Caco-2 (cell line): ENCODE measurements around the gene DOLPP1. TPM values are rescaled to one million over a fixed set of nuclear protein-coding genes. Genes with fewer than 3 reads are reported as not detected.

ENCODE experiments used
- BruUV-seq: library from RNA; stranded (reverse); fragments of 400-500 nt; replicated peaks from 2 replicates; lab custom pipeline; 2021; lab: Mats Ljungman, UMichigan
- CTCF ChIA-PET: fragments of 300-600 bp; sonication (Branson Sonifier 250); formaldehyde crosslinking; loops from one replicate; lab custom pipeline; 2022; ENCODE audit warnings: antibody characterized with exemption; lab: Charles Lee
- POLR2A ChIA-PET: fragments of 300-600 bp; sonication (Branson Sonifier 250); formaldehyde crosslinking; loops from one replicate; lab custom pipeline; 2022; ENCODE audit warnings: antibody characterized with exemption; lab: Charles Lee
- DNase-seq, 2 experiments: peaks; one replicate each; pipeline versions ENCODE4 v3.0.0 to v3.0.0-alpha.2; 2020 to 2022
- H3K27me3 ChIP-seq: replicated peaks from 2 replicates; pipeline ENCODE4 v1.6.0; 2011; ENCODE audit warnings: low read length; ENCODE audit not compliant: control insufficient read depth, insufficient read depth
- H3K36me3 ChIP-seq: 2 replicates; pipeline ENCODE4 v1.5.1; 2011; ENCODE audit warnings: low read length; ENCODE audit not compliant: control insufficient read depth, insufficient read depth
- H3K4me1 ChIP-seq: fragments of 250-450 bp; sonication (Bioruptor Pico); 2 replicates; pipeline ENCODE4 v1.5.1; 2020; ENCODE audit warnings: mild to moderate bottlenecking
- H3K4me3 ChIP-seq: 2 replicates; pipeline ENCODE4 v1.5.1; 2011; ENCODE audit warnings: low read depth, mild to moderate bottlenecking, control low read depth, low read length
- H3K9me3 ChIP-seq: fragments of 250-450 bp; sonication (Bioruptor Pico); 2 replicates; pipeline ENCODE4 v1.5.1; 2020; ENCODE audit warnings: mild to moderate bottlenecking, moderate library complexity
- H3K27ac Mint-ChIP-seq: one replicate; pipeline ENCODE4 v1.8.0; 2022; ENCODE audit warnings: mixed read lengths; ENCODE audit not compliant: unreplicated experiment
- H3K27me3 Mint-ChIP-seq: one replicate; pipeline ENCODE4 v1.8.0; 2022; ENCODE audit warnings: mixed read lengths; ENCODE audit not compliant: insufficient read depth, unreplicated experiment
- H3K36me3 Mint-ChIP-seq: one replicate; pipeline ENCODE4 v1.8.0; 2022; ENCODE audit warnings: mild to moderate bottlenecking, mixed read lengths; ENCODE audit not compliant: insufficient read depth, unreplicated experiment
- H3K4me1 Mint-ChIP-seq: one replicate; pipeline ENCODE4 v1.8.0; 2022; ENCODE audit warnings: low read depth, mixed read lengths; ENCODE audit not compliant: unreplicated experiment
- H3K4me3 Mint-ChIP-seq: one replicate; pipeline ENCODE4 v1.8.0; 2022; ENCODE audit warnings: mild to moderate bottlenecking, moderate library complexity, mixed read lengths; ENCODE audit not compliant: unreplicated experiment
- H3K9me3 Mint-ChIP-seq: one replicate; pipeline ENCODE4 v1.8.0; 2022; ENCODE audit warnings: mixed read lengths; ENCODE audit not compliant: unreplicated experiment
- intact Hi-C: fragments of 100-400 bp; cut with micrococcal nuclease; formaldehyde crosslinking; loops from one replicate; pipeline ENCODE4 v1.10.0; 2022; ENCODE audit not compliant: unreplicated experiment
- total RNA-seq: library from RNA; stranded (reverse); gene quantifications from 2 replicates; pipeline ENCODE4 v1.2.3, GENCODE V29; 2022
- TF ChIP-seq, protein P1 (sequence below), 2 experiments: fragments of 200-600 bp in 1 of 2; IDR thresholded peaks; 1 replicate in 1 of 2; 2 replicates in 1 of 2; pipeline versions ENCODE4 v1.5.1 to v1.8.0; 2011 to 2022; ENCODE audit warnings: antibody characterized with exemption in 1 of 2, control low read depth in 1 of 2, inconsistent platforms in 1 of 2, low read depth in 1 of 2, low read length in 1 of 2, mild to moderate bottlenecking in 1 of 2, moderate library complexity in 1 of 2; ENCODE audit not compliant: insufficient read depth in 1 of 2, severe bottlenecking in 1 of 2, unreplicated experiment in 1 of 2

DOLPP1 gene
- total RNA-seq, 1 experiment from 2014 or later, result 45.1 TPM

GRCh38 chr9:129078691-129079503 is 2.0 kb upstream of the DOLPP1 start:
- intact Hi-C loops, result no loop called here
- Mint-ChIP-seq H3K4me1 (peaks cover 5% of the 10 kb centered on the region), H3K36me3 (peaks cover 13% of the 10 kb centered on the region), H3K27me3 (no peaks in the 10 kb centered on the region), H3K4me3 (peak overlapping the region; percentile 45), H3K9me3 (no peaks in the 10 kb centered on the region), H3K27ac (no peak overlapping the region)
- Histone ChIP-seq H3K27me3 (no peaks in the 10 kb centered on the region), H3K9me3 (no peaks in the 10 kb centered on the region), H3K36me3 (no peaks in the 10 kb centered on the region), H3K4me3 (no peak overlapping the region), H3K4me1 (peaks cover 14% of the 10 kb centered on the region; the same call in 1 of the 2 replicates)
- CTCF ChIA-PET, result no interaction called here
- DNase-seq, result peak in 1 of 2 experiments; percentile 34
- POLR2A ChIA-PET, result no interaction called here
- BruUV-seq, result no TSS peak
- TF ChIP-seq, protein P1, sequence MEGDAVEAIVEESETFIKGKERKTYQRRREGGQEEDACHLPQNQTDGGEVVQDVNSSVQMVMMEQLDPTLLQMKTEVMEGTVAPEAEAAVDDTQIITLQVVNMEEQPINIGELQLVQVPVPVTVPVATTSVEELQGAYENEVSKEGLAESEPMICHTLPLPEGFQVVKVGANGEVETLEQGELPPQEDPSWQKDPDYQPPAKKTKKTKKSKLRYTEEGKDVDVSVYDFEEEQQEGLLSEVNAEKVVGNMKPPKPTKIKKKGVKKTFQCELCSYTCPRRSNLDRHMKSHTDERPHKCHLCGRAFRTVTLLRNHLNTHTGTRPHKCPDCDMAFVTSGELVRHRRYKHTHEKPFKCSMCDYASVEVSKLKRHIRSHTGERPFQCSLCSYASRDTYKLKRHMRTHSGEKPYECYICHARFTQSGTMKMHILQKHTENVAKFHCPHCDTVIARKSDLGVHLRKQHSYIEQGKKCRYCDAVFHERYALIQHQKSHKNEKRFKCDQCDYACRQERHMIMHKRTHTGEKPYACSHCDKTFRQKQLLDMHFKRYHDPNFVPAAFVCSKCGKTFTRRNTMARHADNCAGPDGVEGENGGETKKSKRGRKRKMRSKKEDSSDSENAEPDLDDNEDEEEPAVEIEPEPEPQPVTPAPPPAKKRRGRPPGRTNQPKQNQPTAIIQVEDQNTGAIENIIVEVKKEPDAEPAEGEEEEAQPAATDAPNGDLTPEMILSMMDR (IDR thresholded peaks at IDR 0.05; ENCODE audit: insufficient read depth in 1 of 2, low read depth in 1 of 2, low read length in 1 of 2, severe bottlenecking in 1 of 2, unreplicated experiment in 1 of 2), result no peak

DNA sequence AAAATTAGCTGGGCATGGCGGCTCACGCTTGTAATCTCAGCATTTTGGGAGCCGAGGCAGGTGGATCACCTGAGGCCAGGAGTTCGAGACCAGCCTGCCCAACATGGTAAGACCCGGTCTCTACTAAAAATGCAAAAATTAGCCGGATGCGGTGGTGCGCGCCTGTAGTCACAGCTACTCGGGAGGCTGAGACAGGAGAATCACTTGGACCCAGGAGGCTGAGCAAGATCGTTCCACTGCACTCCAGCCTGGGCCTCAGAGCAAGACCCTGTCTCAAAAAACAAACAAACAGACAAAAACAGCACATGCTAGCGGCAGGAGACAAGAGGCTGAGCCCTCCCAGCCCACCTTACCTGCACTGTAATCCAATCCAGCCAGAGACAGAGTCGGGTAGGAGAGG is 1.1 kb upstream of the DOLPP1 start:
- Histone ChIP-seq H3K4me1 (peaks cover 14% of the 10 kb centered on the region; the same call in 1 of the 2 replicates), H3K27me3 (no peaks in the 10 kb centered on the region), H3K4me3 (peak overlapping the region; percentile 69), H3K9me3 (no peaks in the 10 kb centered on the region), H3K36me3 (no peaks in the 10 kb centered on the region)
- ChIA-PET CTCF (no interaction called here), POLR2A (interaction anchor here (1.4 kb wide), 2 partner anchors 98 to 416 kb away, joined by 3 to 5 read pairs; partner anchors contain the start of gene IER5L)
- intact Hi-C loops, result no loop called here
- no TSS peak for BruUV-seq
- peak overlapping the region; percentile 86 for H3K4me3 Mint-ChIP-seq
- DNase-seq, result peak in 1 of 2 experiments; percentile 27
- H3K27me3 Mint-ChIP-seq, result no peaks in the 10 kb centered on the region
- H3K36me3 Mint-ChIP-seq, result peaks cover 13% of the 10 kb centered on the region
- H3K9me3 Mint-ChIP-seq, result no peaks in the 10 kb centered on the region
- TF ChIP-seq, protein P1 (IDR thresholded peaks at IDR 0.05; ENCODE audit: insufficient read depth in 1 of 2, low read depth in 1 of 2, low read length in 1 of 2, severe bottlenecking in 1 of 2, unreplicated experiment in 1 of 2), result no peak
- H3K27ac Mint-ChIP-seq, result no peak overlapping the region
- H3K4me1 Mint-ChIP-seq, result peaks cover 5% of the 10 kb centered on the region

DNA sequence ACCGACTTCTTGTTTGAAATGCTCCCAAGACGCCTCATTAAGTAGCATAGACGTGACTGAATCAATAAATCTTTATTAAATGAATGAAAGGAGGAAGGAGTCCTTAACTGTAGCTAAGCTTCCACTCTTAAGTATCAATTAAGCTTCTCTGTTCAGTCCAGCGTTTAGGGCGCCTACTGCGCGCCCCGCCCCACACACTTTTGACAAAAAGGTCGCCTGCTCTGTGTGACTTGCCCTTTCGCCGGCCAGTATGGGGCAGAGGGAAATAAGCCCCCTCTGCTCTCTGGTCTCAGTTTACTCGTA is 662 bp upstream of the DOLPP1 start:
- H3K9me3 Mint-ChIP-seq, result no peaks in the 10 kb centered on the region
- Histone ChIP-seq H3K4me1 (peaks cover 14% of the 10 kb centered on the region; the same call in 1 of the 2 replicates), H3K9me3 (no peaks in the 10 kb centered on the region), H3K4me3 (peak overlapping the region; percentile 69), H3K36me3 (no peaks in the 10 kb centered on the region), H3K27me3 (no peaks in the 10 kb centered on the region)
- H3K4me1 Mint-ChIP-seq, result peaks cover 5% of the 10 kb centered on the region
- peak overlapping the region; percentile 80 for H3K27ac Mint-ChIP-seq
- TSS peak; percentile 71 for BruUV-seq
- TF ChIP-seq, protein P1 (IDR thresholded peaks at IDR 0.05; ENCODE audit: insufficient read depth in 1 of 2, low read depth in 1 of 2, low read length in 1 of 2, severe bottlenecking in 1 of 2, unreplicated experiment in 1 of 2), result no peak
- intact Hi-C loops, result no loop called here
- peak overlapping the region; percentile 86 for H3K4me3 Mint-ChIP-seq
- ChIA-PET CTCF (interaction anchor here (1.5 to 1.7 kb wide), 3 partner anchors 52 to 262 kb away, joined by 3 to 14 read pairs (median 3); partner anchors contain the start of genes ENDOG and SH3GLB2), POLR2A (interaction anchor here (0.7 to 1.4 kb wide), 4 partner anchors 19 to 416 kb away, joined by 3 to 5 read pairs (median 4); partner anchors contain the start of gene IER5L)
- peaks cover 13% of the 10 kb centered on the region for H3K36me3 Mint-ChIP-seq
- no peaks in the 10 kb centered on the region for H3K27me3 Mint-ChIP-seq
- DNase-seq, result no peak
